NCI-H146 treated with DMSO at 0.1 percent for 48 hours (cell line): ENCODE data around the gene BBLN.
"Not testable (repeated sequence)": the region's sequence is repeated elsewhere in the genome, so short reads cannot be mapped to it uniquely, and the experiment has no call there.

ENCODE experiments used
- DNase-seq: peaks from one replicate; lab custom pipeline; 2025; ENCODE audit not compliant: unreplicated experiment; lab: John Stamatoyannopoulos, UW

The BBLN gene

DNA sequence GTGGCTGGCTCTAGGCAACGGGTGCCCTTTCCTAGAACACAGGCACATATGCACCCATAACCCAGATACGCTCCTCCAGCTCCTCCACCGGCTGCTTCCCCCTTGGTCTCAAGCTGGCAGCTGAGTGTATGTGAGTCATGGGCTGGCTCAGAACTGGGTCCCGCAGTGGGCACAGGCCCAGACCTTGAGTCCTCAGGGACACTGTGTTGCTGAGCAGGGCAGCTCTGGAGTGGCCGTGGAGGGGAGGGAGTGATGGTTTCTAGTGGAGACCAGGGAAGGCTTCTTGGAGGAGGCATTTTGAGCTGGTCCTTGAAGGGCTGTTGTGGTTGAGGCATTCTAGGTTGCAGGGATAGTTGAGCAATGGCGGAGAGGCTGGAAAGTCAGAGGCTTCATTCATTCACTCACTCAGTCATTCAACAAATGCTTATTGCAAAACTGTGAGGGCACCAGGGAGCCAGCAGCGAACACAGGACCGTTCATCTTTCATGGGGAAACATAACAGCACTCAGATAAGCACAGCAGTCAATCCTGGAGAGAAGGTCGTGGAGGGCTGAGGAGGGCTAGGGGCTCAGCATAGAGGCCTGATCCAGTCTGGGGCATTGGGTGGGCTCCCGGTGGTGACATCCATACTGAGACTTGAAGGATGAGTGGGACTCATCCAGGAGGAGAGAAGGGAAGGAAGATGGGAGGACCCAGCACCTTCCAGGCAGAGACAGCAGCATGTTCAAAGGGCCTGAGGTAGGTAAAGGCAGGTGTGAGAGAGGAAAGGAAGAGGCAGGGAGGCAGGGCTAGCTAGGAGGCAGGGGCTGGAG, 2.4 kb downstream of the BBLN start:
- no peak for DNase-seq

GRCh38 chr9:128163027-128163515, 3.0 kb downstream of the BBLN start:
- no peak for DNase-seq

DNA sequence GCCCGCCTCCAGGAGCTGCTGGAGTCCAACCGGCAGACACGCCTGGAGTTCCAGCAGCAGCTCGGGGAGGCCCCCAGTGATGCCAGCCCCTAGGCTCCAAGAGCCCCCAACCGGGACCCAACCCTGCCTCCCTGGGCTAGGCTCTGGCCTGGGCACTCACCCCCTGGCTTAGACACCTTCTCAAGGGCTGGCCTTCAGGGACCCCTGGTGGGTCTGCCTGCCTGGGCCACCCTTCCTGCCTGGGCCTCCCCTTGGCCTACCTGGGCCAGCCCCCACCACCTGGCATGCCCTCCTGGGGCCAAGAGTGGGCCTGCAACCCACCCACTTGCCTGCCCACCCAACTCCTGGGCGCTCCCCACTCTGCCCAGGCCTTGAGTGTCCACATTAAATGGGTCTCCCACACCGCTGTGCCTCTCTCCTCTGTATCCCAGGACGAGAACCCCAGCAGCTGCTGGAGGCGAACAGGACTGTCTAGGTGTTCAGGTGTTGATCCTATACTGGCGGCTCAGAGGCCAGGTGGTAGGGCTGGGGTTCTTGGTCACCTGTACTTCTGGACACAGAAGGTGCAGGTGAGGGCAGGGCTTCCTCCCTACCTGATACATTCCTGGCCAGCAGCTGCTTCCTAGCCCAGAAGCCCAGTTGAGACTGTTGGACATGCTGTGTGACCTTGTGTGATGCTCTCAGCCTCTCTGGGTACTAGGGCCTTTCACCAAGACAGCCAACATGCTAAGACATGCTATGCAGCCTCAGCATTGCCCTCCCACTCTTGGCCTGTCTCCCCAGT, 3.6 kb downstream of the BBLN start:
- no peak for DNase-seq

DNA sequence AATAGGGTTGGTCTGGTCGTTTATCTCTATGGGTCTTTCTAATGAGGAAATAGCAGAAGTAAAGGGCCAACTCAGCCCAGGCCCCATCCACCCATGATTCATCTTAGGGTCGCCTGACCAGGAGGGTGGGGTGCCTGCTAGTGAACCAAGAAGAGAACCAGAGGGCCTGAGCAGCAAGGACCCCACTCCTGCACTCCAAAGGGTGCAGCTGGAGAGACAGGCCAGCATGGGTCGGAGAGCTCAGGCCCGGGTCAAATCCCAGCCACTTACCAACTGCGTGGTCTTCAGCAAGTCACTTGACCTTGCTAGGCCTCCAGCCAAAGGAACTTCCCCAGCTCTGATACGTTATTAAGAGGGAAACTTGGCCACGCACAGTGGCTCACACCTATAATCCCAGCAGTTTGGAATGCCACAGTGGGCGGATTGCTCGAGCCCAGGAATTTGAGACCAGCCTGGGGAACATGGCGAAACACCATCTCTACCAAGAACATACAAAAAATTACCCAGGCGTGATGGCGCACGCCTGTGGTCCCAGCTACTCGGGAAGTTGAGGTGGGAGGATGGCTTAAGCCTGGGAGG, 4.3 kb downstream of the BBLN start:
- no peak for DNase-seq

DNA sequence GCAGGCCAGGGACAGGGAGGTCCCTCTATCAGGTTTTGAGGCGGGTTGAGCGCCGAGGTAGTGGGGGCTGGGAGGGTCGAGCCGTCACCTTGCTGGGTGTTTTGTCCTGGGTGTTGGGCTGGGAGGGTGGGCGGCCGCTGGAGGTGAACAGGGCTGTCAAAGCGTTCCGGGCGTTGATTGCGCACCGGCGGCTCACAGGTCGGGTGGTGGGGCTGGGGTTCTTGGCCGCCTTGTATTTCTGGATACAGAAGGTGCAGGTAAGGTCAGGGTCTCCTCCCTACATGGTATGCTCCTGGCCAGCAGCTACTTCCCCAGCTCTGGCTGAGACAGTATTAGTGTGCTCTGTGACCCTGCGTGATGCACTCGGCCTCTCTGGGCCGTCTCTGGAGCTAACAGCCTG, 6.1 kb downstream of the BBLN start:
- DNase-seq, result no peak

DNA sequence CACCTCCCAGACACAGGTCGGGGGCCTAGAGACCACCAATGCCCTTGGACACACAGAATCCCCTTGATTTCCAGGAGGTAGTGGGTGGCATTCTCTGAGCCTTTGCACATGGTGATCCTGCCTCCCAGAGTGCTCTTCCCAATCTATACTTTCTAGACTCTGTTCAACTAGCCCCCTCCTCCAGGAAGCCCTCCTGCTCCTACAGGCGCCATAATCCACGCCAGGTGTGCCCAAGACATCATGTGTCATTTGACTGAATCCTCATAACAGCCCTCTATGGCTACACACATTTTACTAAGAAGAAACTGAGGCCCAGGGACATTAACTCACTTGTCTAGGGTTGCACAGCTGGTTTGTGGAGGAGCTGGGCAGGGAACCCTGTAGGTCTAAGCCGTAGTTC, 7.1 kb downstream of the BBLN start:
- no peak for DNase-seq

DNA sequence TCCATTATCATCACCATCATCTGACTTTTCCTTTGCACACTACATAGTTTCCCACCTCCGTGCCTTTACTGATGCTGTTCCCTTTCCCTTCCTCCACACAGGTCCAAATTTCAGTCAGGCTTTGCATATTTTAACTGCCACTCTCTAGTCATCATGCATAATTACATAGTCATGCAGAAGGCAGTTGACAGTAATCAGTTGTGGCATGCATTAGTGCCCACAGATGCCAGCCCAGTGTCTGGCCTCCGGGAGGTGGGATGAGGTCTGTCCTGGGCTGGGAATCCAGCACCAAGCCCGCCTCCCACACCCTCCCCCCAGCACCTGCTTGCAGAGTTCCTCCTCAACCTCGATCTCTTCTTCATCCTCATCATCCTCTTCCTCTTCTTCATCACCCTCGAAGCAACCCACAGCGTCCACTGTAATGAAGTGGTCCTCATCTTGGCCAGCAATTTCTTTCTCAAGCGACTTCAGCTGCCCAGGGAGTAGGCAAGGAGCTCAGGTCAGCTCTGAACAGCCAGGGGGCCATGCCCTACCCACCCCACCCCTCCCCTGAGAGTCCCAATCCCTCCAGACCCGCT, 8.8 kb downstream of the BBLN start:
- no peak for DNase-seq

DNA sequence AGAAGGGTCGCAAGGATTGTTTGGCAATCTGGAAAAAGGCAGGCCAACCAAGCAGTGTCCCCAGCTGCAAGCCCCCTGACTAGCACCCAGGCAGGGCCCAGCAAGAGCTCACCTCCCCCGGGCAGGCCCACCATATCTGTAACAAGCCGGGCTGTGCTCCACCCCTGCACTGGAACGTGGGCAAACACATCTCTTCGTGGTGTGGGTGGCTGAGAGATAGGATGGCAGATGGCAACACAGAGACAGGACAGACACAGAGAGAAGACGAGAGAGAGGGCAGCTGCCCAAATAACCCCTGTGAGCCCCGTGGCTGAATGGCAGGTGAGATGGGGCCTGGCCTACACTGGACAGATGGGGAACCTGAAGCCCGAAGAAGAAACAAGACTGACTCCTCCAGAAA, 9.4 kb downstream of the BBLN start:
- DNase-seq, result no peak

- no peak for DNase-seq
Observed at GRCh38 chr9:128169925-128170324, 9.9 kb downstream of the BBLN start.

DNA sequence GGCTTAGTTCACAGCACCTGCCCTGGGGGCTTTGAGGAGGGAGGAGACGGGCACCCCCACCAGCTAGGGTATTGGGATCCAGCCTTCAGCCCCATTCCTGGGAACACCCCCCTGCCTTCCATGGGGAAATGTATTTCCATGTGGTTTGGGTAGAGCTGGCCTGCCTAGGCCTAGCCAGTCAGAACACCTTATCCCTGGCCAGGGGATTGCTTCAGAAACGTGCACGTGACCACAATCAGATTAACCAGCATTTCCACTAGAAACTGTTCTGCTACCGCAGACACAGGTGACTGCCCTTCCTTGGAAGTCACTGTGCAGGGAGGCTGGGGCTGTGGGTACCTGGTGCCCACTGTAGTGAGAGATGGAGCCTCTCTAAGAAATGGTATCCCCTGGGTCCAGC, 14.0 kb downstream of the BBLN start:
- DNase-seq, result no peak

- DNase-seq, result no peak
Observed at GRCh38 chr9:128175102-128175563, 15.1 kb downstream of the BBLN start.

- peak; percentile 35 for DNase-seq
Observed at GRCh38 chr9:128175726-128176125, 15.7 kb downstream of the BBLN start.

DNA sequence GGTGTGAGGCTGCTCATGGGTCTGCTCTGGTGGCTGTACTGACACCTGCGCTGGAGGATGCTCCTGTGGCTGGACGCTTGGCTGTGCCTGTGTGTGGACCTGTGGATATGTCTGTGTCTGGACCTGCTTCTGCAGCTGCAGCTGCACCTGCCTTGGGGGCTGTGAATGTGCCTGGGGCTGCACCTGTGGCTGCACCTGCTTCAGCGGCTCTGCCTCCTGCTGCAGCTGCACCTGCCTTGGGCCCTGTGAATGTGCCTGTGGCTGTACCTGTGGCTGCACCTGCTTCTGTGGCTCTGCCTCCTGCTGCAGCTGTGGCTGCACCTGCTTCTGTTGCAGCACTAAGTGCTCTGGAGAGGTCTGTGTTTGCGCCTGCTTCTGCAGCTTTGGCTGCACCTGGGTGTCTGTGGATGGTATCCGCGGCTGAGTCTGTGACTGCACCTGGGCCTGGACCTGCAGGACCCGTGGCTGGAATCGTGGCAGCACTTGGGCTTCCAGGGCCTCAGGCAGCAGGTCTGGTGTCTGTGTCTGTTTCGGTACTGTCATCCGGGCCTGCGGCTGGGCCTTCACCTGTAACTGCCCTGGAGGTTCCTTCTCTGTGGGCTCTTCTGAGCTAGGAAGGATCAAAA, 18.9 kb downstream of the BBLN start:
- DNase-seq, result no peak

DNA sequence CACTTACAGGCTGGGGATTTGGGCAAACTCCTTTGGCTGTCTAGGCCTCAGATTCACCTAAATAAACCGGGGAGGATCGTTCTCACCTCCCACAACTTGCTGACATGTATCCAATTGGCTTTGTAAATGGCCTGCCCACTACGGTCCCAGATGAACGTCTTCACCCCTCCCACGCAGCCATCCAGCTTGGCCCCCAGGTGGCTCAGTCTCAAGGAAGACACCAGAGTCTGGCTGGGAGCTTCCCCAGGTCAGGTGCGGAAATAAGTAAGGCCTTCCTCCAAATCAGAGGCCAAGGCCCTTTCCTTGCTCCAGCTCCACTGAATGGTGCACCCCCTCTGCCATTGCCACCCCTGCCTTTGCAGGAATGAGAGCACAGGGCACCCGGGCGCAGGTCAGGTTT, 19.9 kb downstream of the BBLN start:
- DNase-seq, result no peak

DNA sequence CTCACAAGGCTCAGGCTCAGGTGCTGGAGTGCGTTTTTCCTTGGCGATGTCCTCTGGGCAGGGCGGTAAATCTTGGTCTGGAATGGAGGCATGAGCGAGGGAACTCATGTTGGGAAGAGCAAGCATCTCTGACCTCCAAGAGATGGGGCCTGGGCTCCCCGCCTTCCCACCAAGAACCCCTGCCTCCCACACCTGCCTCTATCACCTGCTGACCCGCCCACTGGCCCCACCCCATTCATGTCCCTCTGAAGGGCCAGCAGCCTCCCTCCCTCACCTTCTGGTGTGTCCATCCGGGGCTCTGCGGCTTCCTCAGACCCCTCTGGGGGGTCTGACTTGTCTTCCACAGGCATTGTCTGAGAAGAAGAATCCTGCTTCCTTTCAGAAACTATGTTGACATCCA, 20.4 kb downstream of the BBLN start:
- DNase-seq, result no peak

GRCh38 chr9:128181480-128181879, 21.4 kb downstream of the BBLN start:
- DNase-seq, result not testable (repeated sequence)

DNA sequence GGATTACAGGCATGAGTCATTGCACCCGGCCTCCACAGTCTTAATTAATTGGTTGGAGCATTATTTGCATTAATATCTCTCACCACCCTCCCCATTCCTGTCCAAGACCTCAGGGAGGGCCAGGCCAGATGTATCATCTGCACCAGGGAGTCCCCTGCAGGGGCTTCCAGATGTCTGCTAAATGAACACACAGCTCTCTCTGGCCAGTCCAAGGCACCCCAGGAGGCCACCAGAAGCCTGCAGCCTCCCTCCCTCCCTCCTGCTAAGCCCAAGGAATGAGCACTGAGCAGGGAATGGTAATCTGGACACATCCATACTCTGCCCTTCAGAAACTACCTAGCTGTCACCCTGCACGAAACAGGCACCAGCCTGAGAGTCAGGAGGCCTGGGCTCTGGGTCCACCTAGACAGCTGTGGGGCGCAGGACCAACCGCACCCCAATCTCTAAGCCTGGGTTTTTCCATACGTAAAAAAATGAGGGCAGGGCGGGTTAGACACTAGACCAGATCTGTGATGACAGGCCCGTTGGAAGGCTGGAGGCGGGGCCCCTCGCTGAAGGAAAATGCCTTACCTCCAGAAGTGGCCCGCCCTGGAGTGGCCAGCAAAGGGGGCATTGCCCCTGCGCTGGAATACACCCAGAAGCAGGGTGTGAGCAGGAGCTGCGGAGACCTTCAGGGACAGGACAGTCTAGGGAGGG, 23.0 kb downstream of the BBLN start:
- no peak for DNase-seq

DNA sequence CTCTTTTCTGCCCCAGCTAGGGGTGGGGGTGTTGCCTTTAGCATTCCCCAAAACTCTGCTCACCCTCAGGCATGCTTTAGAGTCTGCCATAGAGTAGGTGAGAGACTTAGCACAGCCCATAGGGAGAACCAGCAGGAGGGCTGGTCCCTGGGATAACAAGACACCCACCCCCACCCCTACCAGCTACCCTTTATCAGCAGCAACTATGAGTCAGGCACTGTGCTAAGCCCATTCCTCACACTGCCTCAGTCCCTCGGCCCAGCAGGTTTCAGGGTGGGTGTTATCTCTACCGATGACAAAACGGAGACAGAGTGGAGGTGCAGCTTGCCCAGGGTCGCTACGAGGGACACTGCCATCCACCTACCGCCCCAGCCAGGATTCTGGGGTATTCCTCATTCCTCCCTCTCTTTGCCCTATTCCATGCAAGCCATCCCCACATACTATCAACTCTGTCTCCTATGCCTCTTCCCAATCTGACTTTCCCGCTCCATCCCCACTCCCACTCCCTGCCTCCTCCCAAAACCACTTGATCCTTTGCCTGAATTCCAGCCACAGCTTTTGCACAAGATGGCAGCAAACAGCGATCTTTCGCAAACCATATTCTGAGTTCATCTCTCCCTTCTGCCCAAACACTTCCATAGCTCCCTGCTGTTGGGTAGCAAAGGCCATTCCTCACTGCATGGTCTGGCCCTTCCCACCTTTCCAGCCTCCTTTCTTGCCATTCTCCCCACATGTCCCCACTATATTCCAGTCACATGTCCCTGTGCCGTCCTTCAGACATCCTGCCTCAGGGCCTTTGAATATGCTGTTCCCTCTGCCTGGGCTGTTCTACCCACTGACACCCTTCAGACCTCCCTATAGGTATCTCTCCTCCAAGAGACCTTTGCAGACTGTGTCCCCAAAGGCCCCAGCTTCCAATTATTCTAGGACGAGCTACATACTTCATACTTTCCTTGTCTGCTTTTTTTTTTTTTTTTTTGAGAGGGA, 26.2 kb downstream of the BBLN start:
- DNase-seq, result no peak

DNA sequence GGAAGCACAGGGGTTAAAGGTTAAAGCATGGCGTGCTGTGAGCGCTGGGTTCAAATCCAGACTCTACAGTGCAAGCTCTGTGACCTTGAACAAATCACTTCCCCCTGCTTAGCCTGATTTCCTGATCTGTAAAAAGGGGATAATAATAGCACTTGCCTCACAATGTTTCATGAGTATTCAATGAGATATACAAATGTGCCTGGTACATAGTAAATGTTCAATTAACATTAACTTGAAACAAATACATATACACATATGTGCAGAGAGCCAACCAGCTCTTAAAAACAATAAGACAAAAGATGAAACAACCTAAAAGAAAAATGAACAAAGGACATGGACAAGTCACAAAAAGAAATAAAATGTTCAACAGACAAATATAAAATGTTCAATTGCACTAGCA, 27.3 kb downstream of the BBLN start:
- no peak for DNase-seq
